Keratinocyte (primary cell): ENCODE data around the gene NRP1.

Experiments used
- EZH2 ChIP-seq: IDR thresholded peaks from one replicate; pipeline ENCODE4 v1.6.1; 2012; ENCODE audit warnings: inconsistent platforms, mild to moderate bottlenecking, low read length, moderate library complexity
- TF ChIP-seq, protein P1 (sequence below), 3 experiments: IDR thresholded peaks in 1 of 3; conservative IDR thresholded peaks in 1 of 3; optimal IDR thresholded peaks in 1 of 3; 2 replicates in 2 of 3; 3 replicates in 1 of 3; pipeline versions ENCODE3 to v1.5.1; 2011; ENCODE audit warnings: low read length in 3 of 3, mild to moderate bottlenecking in 3 of 3, moderate library complexity in 2 of 3, control low read depth in 1 of 3, inconsistent platforms in 1 of 3; ENCODE audit not compliant: insufficient read depth in 2 of 3; ENCODE audit errors: extremely low read depth in 1 of 3

DNA sequence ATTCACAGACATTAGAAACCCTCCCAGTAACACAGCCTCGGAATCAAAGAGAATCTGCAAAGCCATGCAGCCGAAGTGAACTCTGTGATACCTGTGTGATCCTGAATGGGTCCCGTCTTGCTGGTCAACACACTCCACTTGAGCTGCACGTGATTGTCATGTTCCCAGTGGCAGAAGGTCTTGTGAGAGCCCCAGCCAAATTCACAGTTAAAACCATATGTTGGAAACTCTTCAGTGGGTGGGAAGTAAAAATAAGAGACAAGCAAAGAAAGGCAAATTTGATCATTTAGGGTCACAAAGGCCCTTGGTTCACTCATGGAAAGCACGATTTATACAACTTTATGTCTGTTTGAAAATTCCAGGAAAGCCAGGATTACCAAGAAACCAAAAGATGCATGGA, 142.3 kb downstream of the NRP1 start:
- no peak for TF ChIP-seq EZH2
- TF ChIP-seq, protein P1, sequence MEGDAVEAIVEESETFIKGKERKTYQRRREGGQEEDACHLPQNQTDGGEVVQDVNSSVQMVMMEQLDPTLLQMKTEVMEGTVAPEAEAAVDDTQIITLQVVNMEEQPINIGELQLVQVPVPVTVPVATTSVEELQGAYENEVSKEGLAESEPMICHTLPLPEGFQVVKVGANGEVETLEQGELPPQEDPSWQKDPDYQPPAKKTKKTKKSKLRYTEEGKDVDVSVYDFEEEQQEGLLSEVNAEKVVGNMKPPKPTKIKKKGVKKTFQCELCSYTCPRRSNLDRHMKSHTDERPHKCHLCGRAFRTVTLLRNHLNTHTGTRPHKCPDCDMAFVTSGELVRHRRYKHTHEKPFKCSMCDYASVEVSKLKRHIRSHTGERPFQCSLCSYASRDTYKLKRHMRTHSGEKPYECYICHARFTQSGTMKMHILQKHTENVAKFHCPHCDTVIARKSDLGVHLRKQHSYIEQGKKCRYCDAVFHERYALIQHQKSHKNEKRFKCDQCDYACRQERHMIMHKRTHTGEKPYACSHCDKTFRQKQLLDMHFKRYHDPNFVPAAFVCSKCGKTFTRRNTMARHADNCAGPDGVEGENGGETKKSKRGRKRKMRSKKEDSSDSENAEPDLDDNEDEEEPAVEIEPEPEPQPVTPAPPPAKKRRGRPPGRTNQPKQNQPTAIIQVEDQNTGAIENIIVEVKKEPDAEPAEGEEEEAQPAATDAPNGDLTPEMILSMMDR (optimal IDR thresholded peaks at IDR 0.05 in 1 of 3, IDR thresholded peaks at IDR 0.05 in 1 of 3, conservative IDR thresholded peaks at IDR 0.05 in 1 of 3; ENCODE audit: extremely low read depth in 1 of 3, insufficient read depth in 2 of 3, low read length in 3 of 3), result no peak
